ENCODE measurements around the gene TRERF1. TPM values are rescaled to one million over a fixed set of nuclear protein-coding genes. Genes with fewer than 3 reads are reported as not detected.

Gene TRERF1
- total RNA-seq, 1 donor from 2014 or later = 8.3 TPM

DNA sequence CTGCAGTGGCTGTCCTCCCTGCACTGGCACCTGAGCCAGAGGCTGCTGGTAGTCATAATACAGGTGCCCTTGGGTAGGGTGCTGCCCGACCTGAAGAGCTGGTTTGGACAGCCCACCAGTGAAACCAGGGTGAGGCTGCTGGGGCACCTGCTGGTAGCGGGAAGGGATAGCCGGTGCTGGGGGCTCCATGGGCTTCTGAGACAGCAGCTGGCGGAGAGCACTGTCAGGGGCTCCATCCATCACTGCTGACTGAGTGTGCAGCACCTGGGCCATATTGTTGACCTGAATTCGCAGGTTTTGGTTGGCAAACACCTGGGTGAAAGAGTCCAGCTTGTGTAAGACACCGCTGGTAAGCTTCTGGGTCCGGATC, 182.9 kb downstream of the TRERF1 start:
- H3K27me3 Mint-ChIP-seq (ENCODE audit: insufficient read depth, low read depth) = peaks cover 4% of the 10 kb centered on the region
- no peak overlapping the region for H3K4me3 Mint-ChIP-seq
- H3K4me2 ChIP-seq = no peak overlapping the region
- H3K4me1 ChIP-seq = no peaks in the 10 kb centered on the region
- no peaks in the 10 kb centered on the region for H3K27me3 ChIP-seq
- H3K79me2 ChIP-seq (ENCODE audit: low read depth) = no peaks in the 10 kb centered on the region
- H3K9ac ChIP-seq = no peak overlapping the region
- no peaks in the 10 kb centered on the region for H3K9me3 ChIP-seq (ENCODE audit: low read depth)
- H3K36me3 ChIP-seq = no peaks in the 10 kb centered on the region
- H3K4me1 Mint-ChIP-seq = no peaks in the 10 kb centered on the region
- no peaks in the 10 kb centered on the region for H4K20me1 ChIP-seq (ENCODE audit: low read depth)
- H3K27ac ChIP-seq = no peak overlapping the region
- H3K27ac Mint-ChIP-seq = no peak overlapping the region
- no peaks in the 10 kb centered on the region for H3K9me3 Mint-ChIP-seq
- peaks cover 6% of the 10 kb centered on the region for H3K36me3 Mint-ChIP-seq
- no peaks in the 10 kb centered on the region for H3F3A ChIP-seq (ENCODE audit: low read depth)
- no peak overlapping the region for H2AFZ ChIP-seq (replicated peaks)
- no peak overlapping the region for H3K4me3 ChIP-seq
- TF ChIP-seq, protein P1, sequence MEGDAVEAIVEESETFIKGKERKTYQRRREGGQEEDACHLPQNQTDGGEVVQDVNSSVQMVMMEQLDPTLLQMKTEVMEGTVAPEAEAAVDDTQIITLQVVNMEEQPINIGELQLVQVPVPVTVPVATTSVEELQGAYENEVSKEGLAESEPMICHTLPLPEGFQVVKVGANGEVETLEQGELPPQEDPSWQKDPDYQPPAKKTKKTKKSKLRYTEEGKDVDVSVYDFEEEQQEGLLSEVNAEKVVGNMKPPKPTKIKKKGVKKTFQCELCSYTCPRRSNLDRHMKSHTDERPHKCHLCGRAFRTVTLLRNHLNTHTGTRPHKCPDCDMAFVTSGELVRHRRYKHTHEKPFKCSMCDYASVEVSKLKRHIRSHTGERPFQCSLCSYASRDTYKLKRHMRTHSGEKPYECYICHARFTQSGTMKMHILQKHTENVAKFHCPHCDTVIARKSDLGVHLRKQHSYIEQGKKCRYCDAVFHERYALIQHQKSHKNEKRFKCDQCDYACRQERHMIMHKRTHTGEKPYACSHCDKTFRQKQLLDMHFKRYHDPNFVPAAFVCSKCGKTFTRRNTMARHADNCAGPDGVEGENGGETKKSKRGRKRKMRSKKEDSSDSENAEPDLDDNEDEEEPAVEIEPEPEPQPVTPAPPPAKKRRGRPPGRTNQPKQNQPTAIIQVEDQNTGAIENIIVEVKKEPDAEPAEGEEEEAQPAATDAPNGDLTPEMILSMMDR (IDR thresholded peaks at IDR 0.05) = no peak
- TF ChIP-seq EZH2phosphoT487 (IDR thresholded peaks at IDR 0.05) (no peak), EZH2 (IDR thresholded peaks at IDR 0.05) (no peak)
- DNase-seq (ENCODE audit: low spot score) = no peak

DNA sequence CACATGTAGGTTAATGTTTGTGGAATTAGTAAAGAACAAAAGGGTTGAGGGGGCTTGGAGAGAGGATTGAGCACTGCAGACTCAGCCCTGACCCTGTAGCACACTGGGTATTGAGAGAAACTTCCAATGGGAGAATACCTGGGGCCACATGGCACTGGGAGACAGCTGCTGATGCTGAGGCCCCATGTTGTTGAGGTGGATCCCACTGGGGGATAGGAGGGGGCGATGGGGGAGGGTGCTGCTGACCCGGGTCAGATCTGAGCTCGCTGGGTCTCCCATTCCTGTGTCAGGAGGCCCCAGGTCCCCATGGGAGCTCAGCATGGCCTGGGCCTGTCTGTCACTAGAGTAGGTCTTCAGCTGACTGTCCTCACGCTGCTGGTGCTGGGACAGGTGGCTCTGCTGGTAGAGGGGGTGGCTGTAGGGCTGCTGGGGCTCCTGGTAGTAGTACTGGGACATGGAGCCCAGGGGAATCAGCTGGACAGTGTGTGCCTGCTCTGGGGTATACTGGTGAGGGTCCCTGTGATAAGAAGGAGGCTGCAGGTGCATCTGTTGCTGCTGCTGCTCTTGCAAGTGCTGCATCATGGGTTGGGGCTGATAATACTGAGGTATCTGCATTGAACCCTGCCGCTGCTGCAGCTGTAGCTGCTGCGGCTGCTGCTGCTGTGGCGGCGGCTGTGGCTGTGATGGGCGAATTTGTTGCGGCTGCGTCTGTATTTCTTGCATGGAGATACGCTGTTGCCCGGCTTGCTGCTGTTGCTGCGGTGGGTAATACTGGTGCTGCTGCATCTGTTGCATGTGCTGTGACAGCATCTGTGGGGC, 183.5 kb downstream of the TRERF1 start:
- Histone ChIP-seq H3K27ac (no peak overlapping the region), H4K20me1 (ENCODE audit: low read depth) (no peaks in the 10 kb centered on the region), H2AFZ (replicated peaks) (no peak overlapping the region), H3K4me2 (no peak overlapping the region), H3K9ac (no peak overlapping the region), H3K4me1 (no peaks in the 10 kb centered on the region), H3K79me2 (ENCODE audit: low read depth) (no peaks in the 10 kb centered on the region), H3K9me3 (ENCODE audit: low read depth) (no peaks in the 10 kb centered on the region), H3F3A (ENCODE audit: low read depth) (no peaks in the 10 kb centered on the region), H3K36me3 (no peaks in the 10 kb centered on the region), H3K4me3 (no peak overlapping the region), H3K27me3 (no peaks in the 10 kb centered on the region)
- Mint-ChIP-seq H3K4me3 (no peak overlapping the region), H3K36me3 (peaks cover 4% of the 10 kb centered on the region), H3K4me1 (no peaks in the 10 kb centered on the region), H3K27me3 (ENCODE audit: insufficient read depth, low read depth) (peaks cover 4% of the 10 kb centered on the region), H3K9me3 (no peaks in the 10 kb centered on the region), H3K27ac (no peak overlapping the region)
- TF ChIP-seq, protein P1 (IDR thresholded peaks at IDR 0.05) = no peak
- TF ChIP-seq EZH2 (IDR thresholded peaks at IDR 0.05) = no peak
- TF ChIP-seq EZH2phosphoT487 (IDR thresholded peaks at IDR 0.05) = no peak
- DNase-seq (ENCODE audit: low spot score) = no peak

DNA sequence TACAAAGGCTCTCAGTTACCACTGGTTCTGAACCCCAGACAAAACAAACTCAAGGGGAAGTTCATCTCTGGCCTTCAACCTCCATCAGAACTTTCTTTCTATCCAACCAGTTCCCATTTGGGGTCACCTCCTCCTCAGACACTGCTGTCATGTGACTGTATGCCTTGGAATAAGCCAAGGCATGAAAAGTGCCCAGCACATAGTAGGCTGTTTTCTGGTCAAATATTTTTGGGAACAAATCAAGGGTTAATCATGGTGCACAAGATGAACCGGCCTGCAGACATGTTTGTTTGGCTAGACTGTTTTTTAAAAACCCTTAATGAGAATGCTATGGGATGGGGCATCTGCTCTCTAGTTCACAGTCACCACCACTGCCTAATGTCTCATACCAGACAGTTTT, 185.2 kb downstream of the TRERF1 start:
- H4K20me1 ChIP-seq (ENCODE audit: low read depth) = no peaks in the 10 kb centered on the region

More for the DNA sequence above, 185.2 kb downstream of the TRERF1 start:
- Histone ChIP-seq H3K27me3 (no peaks in the 10 kb centered on the region), H2AFZ (replicated peaks) (no peak overlapping the region), H3K79me2 (ENCODE audit: low read depth) (no peaks in the 10 kb centered on the region), H3K4me3 (no peak overlapping the region), H3K4me2 (no peak overlapping the region), H3K27ac (no peak overlapping the region), H3K9ac (no peak overlapping the region), H3F3A (ENCODE audit: low read depth) (no peaks in the 10 kb centered on the region), H3K36me3 (no peaks in the 10 kb centered on the region), H3K9me3 (ENCODE audit: low read depth) (no peaks in the 10 kb centered on the region), H3K4me1 (no peaks in the 10 kb centered on the region)
- no peaks in the 10 kb centered on the region for H3K9me3 Mint-ChIP-seq
- TF ChIP-seq EZH2phosphoT487 (IDR thresholded peaks at IDR 0.05) (no peak), EZH2 (IDR thresholded peaks at IDR 0.05) (no peak)
- TF ChIP-seq, protein P1 (IDR thresholded peaks at IDR 0.05) = no peak
- DNase-seq (ENCODE audit: low spot score) = no peak
- peaks cover 5% of the 10 kb centered on the region for H3K36me3 Mint-ChIP-seq
- H3K4me1 Mint-ChIP-seq = peaks cover 2% of the 10 kb centered on the region
- peaks cover 7% of the 10 kb centered on the region for H3K27me3 Mint-ChIP-seq (ENCODE audit: insufficient read depth, low read depth)
- no peak overlapping the region for H3K4me3 Mint-ChIP-seq
- H3K27ac Mint-ChIP-seq = no peak overlapping the region
